Prostate gland (tissue), 2 donors: ENCODE measurements around the gene PDIA4.

Experiments
- POLR2A ChIP-seq: fragments of 450-650 bp; IDR thresholded peaks from one replicate; pipeline ENCODE4 v1.6.1; 2016; ENCODE audit warnings: antibody characterized with exemption, mild to moderate bottlenecking
- POLR2AphosphoS5 ChIP-seq: sonication (generic); formaldehyde crosslinking; IDR thresholded peaks from one replicate; pipeline ENCODE4 v1.6.1; 2017; ENCODE audit warnings: antibody characterized with exemption
- TF ChIP-seq, protein P1 (sequence below), 4 experiments: fragments of 200-600 bp in 2 of 4; fragments of 450-650 bp in 2 of 4; sonication (generic) in 2 of 4; IDR thresholded peaks; 1 replicate in 3 of 4; 2 replicates in 1 of 4; pipeline ENCODE4 v1.5.1; 2016 to 2019; ENCODE audit warnings: antibody characterized with exemption in 4 of 4, mild to moderate bottlenecking in 2 of 4, moderate library complexity in 2 of 4

DNA sequence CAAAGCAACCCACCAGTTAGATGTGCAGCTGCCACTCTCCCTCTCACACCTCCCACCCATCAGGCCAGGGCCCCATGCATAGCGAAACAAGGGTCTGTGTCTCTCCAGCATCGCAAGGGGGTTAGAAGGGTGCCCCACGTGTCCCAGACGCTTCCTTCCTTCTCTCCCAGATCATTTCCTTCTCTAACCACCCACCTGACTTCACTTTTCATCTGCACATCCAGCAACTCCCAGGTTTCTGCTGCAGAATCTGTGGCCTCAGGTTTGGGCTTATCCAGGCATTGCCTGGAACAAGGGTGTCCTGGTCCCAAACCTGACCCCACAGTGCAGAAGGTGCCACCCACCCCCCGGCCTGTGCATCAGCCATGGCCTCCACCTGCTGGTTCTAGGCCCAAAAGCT, 14.4 kb downstream of the PDIA4 start:
- TF ChIP-seq, protein P1, sequence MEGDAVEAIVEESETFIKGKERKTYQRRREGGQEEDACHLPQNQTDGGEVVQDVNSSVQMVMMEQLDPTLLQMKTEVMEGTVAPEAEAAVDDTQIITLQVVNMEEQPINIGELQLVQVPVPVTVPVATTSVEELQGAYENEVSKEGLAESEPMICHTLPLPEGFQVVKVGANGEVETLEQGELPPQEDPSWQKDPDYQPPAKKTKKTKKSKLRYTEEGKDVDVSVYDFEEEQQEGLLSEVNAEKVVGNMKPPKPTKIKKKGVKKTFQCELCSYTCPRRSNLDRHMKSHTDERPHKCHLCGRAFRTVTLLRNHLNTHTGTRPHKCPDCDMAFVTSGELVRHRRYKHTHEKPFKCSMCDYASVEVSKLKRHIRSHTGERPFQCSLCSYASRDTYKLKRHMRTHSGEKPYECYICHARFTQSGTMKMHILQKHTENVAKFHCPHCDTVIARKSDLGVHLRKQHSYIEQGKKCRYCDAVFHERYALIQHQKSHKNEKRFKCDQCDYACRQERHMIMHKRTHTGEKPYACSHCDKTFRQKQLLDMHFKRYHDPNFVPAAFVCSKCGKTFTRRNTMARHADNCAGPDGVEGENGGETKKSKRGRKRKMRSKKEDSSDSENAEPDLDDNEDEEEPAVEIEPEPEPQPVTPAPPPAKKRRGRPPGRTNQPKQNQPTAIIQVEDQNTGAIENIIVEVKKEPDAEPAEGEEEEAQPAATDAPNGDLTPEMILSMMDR (IDR thresholded peaks at IDR 0.05), result no peak
- TF ChIP-seq POLR2AphosphoS5 (no peak), POLR2A (no peak)
